Subcutaneous abdominal adipose tissue (tissue), 5 donors: ENCODE results near the gene TGM2.

Experiments used
- H3K27ac ChIP-seq: one replicate; pipeline ENCODE4 v1.7.0; 2013; ENCODE audit warnings: low read depth, mild to moderate bottlenecking, inconsistent platforms, low read length, moderate library complexity
- H3K27me3 ChIP-seq, 5 donors: one replicate each; pipeline ENCODE4 v1.7.0; 2013; ENCODE audit warnings: low read length in 5 of 5, inconsistent platforms in 1 of 5; ENCODE audit not compliant: control insufficient read depth in 5 of 5, insufficient read depth in 4 of 5
- H3K36me3 ChIP-seq, 5 donors: one replicate each; pipeline ENCODE4 v1.7.0; 2013; ENCODE audit warnings: low read length in 5 of 5; ENCODE audit not compliant: control insufficient read depth in 5 of 5, insufficient read depth in 5 of 5
- H3K4me1 ChIP-seq, 5 donors: one replicate each; pipeline ENCODE4 v1.7.0; 2013; ENCODE audit warnings: low read length in 5 of 5, mild to moderate bottlenecking in 3 of 5, moderate library complexity in 1 of 5; ENCODE audit not compliant: control insufficient read depth in 5 of 5, insufficient read depth in 5 of 5
- H3K4me3 ChIP-seq, 5 donors: one replicate each; pipeline ENCODE4 v1.7.0; 2013; ENCODE audit warnings: low read length in 5 of 5, low read depth in 1 of 5
- H3K9ac ChIP-seq, 5 donors: one replicate each; pipeline ENCODE4 v1.7.0; 2013; ENCODE audit warnings: low read length in 5 of 5, mild to moderate bottlenecking in 4 of 5, moderate library complexity in 3 of 5
- H3K9me3 ChIP-seq, 5 donors: one replicate each; pipeline ENCODE4 v1.7.0; 2013; ENCODE audit warnings: low read length in 5 of 5; ENCODE audit not compliant: control insufficient read depth in 5 of 5
- donor health status: healthy.
- donor health status: healthy.
- donor health status: healthy.
- donor health status: healthy.
- donor health status: healthy.

TGM2 gene

DNA sequence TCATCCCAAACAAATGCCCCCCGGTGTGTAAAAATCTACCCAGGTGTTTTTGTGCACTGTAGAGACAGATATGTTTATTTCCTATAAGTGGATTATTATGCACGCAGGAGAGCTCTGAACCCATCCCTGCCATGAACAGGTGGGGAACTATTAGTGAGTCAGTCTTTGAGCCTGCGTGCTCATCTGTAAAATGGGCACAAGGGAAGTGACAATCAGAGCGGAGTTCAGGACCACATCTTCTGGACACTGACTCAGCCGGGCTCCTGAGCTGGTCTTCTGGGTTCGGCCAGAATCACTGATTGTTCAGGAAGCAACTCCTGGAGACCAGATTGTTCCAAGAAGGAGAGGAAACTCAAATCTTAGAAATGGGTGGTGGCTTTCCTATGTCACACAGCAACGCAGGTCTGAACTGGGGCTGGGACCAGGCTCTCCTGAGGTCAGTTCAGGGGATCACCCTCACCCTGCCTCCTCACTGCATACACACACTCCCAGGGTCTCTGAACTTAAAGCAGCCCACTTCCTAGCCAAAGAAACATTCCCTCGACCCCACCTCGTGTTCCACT lies 27.3 kb upstream of the TGM2 start:
- Histone ChIP-seq H3K36me3 (no peaks in the 10 kb centered on the region), H3K27ac (no peak overlapping the region), H3K4me1 (peaks cover 4 to 20% (median 11%) of the 10 kb centered on the region in 5 donors), H3K9ac (no peak overlapping the region), H3K9me3 (no peaks in the 10 kb centered on the region), H3K4me3 (no peak overlapping the region), H3K27me3 (peaks cover 0 to 5% (median 0%) of the 10 kb centered on the region in 5 donors)

DNA sequence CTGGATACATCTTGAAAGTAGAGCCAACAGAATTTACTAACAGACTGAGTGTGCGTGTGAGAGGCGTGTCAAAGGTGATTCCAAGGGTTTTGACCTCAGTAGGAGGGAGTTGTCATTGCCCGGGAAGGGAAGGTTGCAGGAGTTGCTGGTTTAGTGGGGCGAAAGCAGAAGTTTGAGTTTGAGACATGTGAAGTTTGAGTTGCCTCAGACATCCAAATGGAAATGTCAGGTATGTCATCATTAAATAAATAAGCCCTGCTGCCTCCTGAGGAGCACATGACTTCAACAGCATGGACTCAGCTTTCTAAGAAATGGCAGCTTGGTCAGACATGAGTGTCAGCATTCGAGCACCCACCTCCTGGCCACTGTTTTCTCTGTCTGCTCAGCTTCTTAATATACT lies 26.6 kb upstream of the TGM2 start:
- H3K36me3 ChIP-seq: no peaks in the 10 kb centered on the region
- H3K9ac ChIP-seq: no peak overlapping the region
- peaks cover 0 to 5% (median 0%) of the 10 kb centered on the region in 5 donors for H3K27me3 ChIP-seq
- peaks cover 2 to 12% (median 10%) of the 10 kb centered on the region in 5 donors for H3K4me1 ChIP-seq
- no peak overlapping the region for H3K4me3 ChIP-seq
- H3K27ac ChIP-seq: no peak overlapping the region
- no peaks in the 10 kb centered on the region for H3K9me3 ChIP-seq

DNA sequence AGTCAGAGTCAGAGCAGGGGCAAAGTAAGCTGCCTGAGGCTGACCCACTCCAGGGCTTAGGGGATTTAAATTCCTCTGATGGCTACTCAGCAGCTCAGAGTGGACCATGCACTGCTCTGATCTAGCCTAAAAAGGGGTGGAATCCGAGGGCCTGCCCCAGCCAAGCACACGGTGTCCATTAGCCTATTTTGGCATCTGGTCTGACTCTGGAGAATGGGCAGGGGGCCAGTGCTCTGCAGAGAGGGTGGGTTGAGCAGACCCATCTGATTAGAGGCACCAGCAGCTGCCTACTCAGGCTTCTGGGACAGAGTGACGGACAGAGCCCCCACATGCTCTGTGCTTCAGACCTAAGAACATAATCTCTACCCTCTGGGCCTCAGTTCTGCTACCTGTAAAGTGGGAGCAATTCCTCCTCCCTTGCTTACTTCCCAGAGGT lies 25.9 kb upstream of the TGM2 start:
- no peak overlapping the region for H3K9ac ChIP-seq
- H3K27ac ChIP-seq: no peak overlapping the region
- no peaks in the 10 kb centered on the region for H3K36me3 ChIP-seq
- H3K27me3 ChIP-seq: peaks cover 0 to 4% (median 0%) of the 10 kb centered on the region in 5 donors
- H3K4me3 ChIP-seq: no peak overlapping the region
- H3K4me1 ChIP-seq: peaks cover 0 to 5% (median 3%) of the 10 kb centered on the region in 5 donors
- H3K9me3 ChIP-seq: no peaks in the 10 kb centered on the region

DNA sequence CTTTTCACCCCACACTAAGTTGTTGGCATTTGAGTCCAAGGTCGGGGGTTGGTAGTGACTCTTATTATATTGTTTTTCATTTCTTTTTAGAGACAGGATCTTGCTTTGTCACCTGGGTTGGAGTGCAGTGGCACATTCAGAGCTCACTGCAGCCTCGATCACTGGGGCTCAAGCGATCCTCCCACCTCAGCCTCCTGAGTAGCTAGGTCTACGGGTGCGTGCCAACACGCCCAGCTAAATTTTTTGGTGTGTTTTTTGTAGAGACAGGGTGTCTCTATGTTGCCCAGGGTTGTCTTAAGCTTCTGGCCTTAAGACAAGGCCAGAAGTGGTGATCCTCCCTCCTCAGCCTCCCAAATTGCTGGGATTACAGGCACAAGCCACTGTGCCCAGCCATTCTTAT lies 25.1 kb upstream of the TGM2 start:
- Histone ChIP-seq H3K9me3 (no peaks in the 10 kb centered on the region), H3K36me3 (no peaks in the 10 kb centered on the region), H3K27ac (no peak overlapping the region), H3K4me3 (no peak overlapping the region), H3K9ac (no peak overlapping the region), H3K27me3 (peaks cover 0 to 4% (median 0%) of the 10 kb centered on the region in 5 donors), H3K4me1 (no peaks in the 10 kb centered on the region)

DNA sequence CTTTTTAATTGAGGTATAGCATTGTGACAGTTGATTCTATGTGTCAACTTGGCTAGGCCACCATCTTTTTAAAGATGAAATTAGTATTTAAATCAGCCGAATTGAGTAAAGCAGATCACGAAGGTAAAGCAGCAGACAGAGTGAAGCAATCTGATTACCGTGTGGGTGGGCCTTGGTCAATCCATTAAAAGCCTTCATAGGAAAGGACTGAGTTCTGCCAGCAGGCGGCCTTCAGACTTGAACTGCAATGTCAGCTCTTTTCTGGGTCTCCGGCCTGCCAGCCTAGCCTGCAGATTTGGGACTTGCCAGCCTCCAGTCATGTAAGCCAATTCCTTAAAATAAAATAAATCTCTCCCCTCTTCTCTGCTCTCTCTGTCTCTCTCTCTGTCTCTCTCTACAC lies 22.4 kb upstream of the TGM2 start:
- H3K36me3 ChIP-seq: no peaks in the 10 kb centered on the region
- no peak overlapping the region for H3K9ac ChIP-seq
- H3K27me3 ChIP-seq: peaks cover 0 to 3% (median under 1%) of the 10 kb centered on the region in 5 donors
- peaks cover 0 to 2% (median under 1%) of the 10 kb centered on the region in 5 donors for H3K9me3 ChIP-seq
- no peak overlapping the region for H3K27ac ChIP-seq
- H3K4me3 ChIP-seq: no peak overlapping the region
- H3K4me1 ChIP-seq: no peaks in the 10 kb centered on the region

DNA sequence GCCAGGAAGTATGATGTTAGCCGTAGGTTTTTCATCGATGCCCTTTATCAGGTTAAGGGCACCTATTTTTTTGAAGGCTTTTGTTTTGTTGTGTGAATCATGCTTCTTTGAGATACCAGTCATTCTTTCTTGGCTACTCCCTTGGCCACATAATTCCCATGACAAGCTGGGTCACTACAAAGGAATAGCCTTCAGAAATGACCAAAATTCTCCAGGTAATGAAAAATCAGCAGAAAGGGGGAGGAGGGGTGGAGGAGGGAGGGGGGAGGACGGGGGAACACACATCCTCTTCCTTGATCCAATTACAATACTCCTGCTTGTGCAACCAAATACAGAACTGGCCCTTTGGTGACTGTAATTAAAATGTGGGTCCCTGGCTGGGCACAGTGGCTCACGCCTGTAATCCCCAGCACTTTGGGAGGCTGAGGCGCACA lies 21.7 kb upstream of the TGM2 start:
- Histone ChIP-seq H3K36me3 (no peaks in the 10 kb centered on the region), H3K4me1 (no peaks in the 10 kb centered on the region), H3K4me3 (no peak overlapping the region), H3K27me3 (peaks cover 0 to 3% (median 0%) of the 10 kb centered on the region in 5 donors), H3K9ac (no peak overlapping the region), H3K9me3 (peaks cover 0 to 6% (median 5%) of the 10 kb centered on the region in 5 donors), H3K27ac (no peak overlapping the region)

DNA sequence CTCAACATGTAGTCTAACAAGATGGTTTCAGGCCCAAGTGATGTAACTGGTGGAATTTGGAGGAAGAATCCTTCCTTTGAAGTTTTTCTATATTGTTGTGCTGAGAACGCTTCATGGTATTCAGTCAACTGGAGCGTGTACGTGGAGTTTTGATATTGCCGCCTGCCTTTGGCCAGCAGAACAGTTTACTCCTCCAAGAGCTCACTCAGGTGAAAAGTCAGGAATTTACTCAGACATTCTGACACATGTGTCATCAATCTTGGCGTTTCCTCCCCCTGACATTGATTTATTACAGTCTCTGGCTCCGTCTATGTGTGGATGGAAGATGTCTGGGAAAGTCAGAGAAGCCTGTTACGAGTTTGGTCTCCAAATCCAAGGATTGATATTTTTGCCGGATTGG lies 19.0 kb upstream of the TGM2 start:
- peaks cover 0 to 6% (median 5%) of the 10 kb centered on the region in 5 donors for H3K9me3 ChIP-seq
- H3K9ac ChIP-seq: no peak overlapping the region
- H3K27ac ChIP-seq: no peak overlapping the region
- H3K27me3 ChIP-seq: peaks cover 0 to 3% (median 0%) of the 10 kb centered on the region in 5 donors
- H3K4me3 ChIP-seq: no peak overlapping the region
- H3K4me1 ChIP-seq: no peaks in the 10 kb centered on the region
- H3K36me3 ChIP-seq: no peaks in the 10 kb centered on the region

DNA sequence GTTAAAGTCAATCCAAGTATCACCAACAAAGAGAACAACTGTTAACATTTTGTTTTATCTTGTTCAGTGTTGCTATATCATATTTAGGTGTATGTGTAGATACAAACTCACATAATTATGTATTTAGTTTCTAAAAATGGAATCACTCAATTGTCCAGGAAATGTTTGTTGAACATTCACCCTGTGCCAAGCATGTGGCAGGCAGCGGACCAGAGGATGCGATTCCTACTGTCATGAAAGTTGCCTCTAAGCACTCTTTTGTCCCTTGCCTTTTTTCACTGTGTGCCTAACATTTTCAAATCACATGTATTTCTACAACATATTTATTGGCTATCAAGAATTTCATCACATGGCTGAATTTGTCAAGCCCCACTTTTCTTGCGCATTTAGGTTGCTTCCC lies 16.9 kb upstream of the TGM2 start:
- H3K27ac ChIP-seq: no peak overlapping the region
- peaks cover 0 to 7% (median 4%) of the 10 kb centered on the region in 5 donors for H3K4me1 ChIP-seq
- peaks cover 0 to 6% (median 5%) of the 10 kb centered on the region in 5 donors for H3K9me3 ChIP-seq
- no peak overlapping the region for H3K4me3 ChIP-seq
- H3K27me3 ChIP-seq: peaks cover 0 to 7% (median 2%) of the 10 kb centered on the region in 5 donors
- H3K36me3 ChIP-seq: no peaks in the 10 kb centered on the region
- H3K9ac ChIP-seq: no peak overlapping the region

DNA sequence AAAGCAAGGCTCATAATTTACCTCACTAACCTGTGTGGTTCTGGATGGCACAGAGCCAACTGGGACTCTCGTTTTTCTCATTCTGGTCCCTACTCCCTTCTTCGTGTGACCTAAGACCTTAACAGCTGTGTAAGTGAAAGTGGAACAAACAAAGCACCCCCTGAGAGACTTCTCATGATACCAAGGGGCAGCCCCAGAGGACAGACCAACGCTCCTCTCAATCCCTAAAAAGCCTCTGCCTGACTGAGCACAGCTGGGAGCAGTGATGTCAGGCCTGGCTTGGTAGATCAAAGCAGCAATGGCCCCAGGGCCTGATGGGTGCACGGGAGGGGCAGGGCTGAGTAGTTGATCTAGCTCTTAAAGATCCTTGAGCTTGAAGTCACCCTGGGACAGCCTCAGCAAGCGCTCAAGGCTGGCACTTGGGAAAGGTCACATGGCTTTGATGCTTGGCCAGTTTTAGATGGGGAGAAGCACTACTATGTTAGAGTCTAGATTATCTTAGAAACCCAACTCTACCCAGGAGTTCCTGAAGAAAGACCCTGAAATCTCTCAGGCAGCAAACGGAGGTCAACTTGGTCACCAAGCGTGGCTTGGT lies 16.2 kb upstream of the TGM2 start:
- H3K27me3 ChIP-seq: peaks cover 0 to 7% (median 2%) of the 10 kb centered on the region in 5 donors
- no peak overlapping the region for H3K27ac ChIP-seq
- H3K9ac ChIP-seq: no peak overlapping the region
- no peak overlapping the region for H3K4me3 ChIP-seq
- peaks cover 0 to 7% (median 4%) of the 10 kb centered on the region in 5 donors for H3K4me1 ChIP-seq
- no peaks in the 10 kb centered on the region for H3K36me3 ChIP-seq
- H3K9me3 ChIP-seq: peaks cover 0 to 6% (median 5%) of the 10 kb centered on the region in 5 donors

DNA sequence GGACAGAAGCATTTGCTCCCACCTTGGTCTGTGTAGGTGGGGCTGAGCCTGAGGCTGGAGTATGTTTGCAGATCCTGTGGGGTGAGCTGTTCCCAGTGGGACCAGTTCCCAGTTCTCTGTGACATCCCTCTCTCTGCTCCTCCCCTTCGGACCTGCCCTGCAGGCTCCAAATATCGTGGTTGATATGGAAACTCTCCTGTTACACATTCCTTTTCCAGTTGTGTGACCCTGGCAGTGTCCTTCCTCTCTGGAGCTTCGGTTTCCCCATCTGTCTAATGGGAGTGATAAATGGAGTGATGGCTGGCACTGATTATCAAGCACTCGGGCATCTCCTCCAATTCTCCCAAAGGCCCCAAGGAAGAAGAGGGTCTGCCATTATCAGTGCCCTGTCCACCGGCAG lies 15.7 kb upstream of the TGM2 start:
- peaks cover 0 to 7% (median 2%) of the 10 kb centered on the region in 5 donors for H3K27me3 ChIP-seq
- no peaks in the 10 kb centered on the region for H3K36me3 ChIP-seq
- no peak overlapping the region for H3K4me3 ChIP-seq
- H3K4me1 ChIP-seq: peaks cover 0 to 7% (median 4%) of the 10 kb centered on the region in 5 donors
- H3K9ac ChIP-seq: no peak overlapping the region
- peaks cover 0 to 6% (median 5%) of the 10 kb centered on the region in 5 donors for H3K9me3 ChIP-seq
- no peak overlapping the region for H3K27ac ChIP-seq
